WTC11 (cell line): ENCODE data around the gene PHC1.

Source experiments
- ATF1 ChIP-seq: sonication (generic); formaldehyde crosslinking; IDR thresholded peaks from 2 replicates; pipeline ENCODE4 v1.8.1; 2023; ENCODE audit warnings: mild to moderate bottlenecking, moderate library complexity, missing genetic modification reagents
- NR1H2 ChIP-seq: sonication (generic); formaldehyde crosslinking; IDR thresholded peaks from 2 replicates; pipeline ENCODE4 v1.9.0; 2021; ENCODE audit warnings: mild to moderate bottlenecking, moderate library complexity, missing genetic modification reagents
- SMAD3 ChIP-seq: sonication (generic); formaldehyde crosslinking; IDR thresholded peaks from 2 replicates; pipeline ENCODE4 v1.8.0; 2022; ENCODE audit warnings: missing genetic modification reagents, mild to moderate bottlenecking, borderline replicate concordance
- ZBTB21 ChIP-seq: sonication (generic); formaldehyde crosslinking; IDR thresholded peaks from 2 replicates; pipeline ENCODE4 v1.8.1; 2023; ENCODE audit warnings: mild to moderate bottlenecking, missing genetic modification reagents, borderline replicate concordance
- ZNF423 ChIP-seq: fragments of 250-450 bp; sonication (Bioruptor Pico); IDR thresholded peaks from 2 replicates; pipeline ENCODE4 v2.1.2; 2022; ENCODE audit warnings: mild to moderate bottlenecking, moderate library complexity
- TF ChIP-seq, protein P1 (sequence below): fragments of 200-600 bp; IDR thresholded peaks from 2 replicates; pipeline ENCODE4 v1.8.0; 2022; ENCODE audit warnings: antibody characterized with exemption
- TF ChIP-seq, protein P2 (sequence below): sonication (generic); formaldehyde crosslinking; IDR thresholded peaks from 2 replicates; pipeline ENCODE4 v1.8.1; 2023; ENCODE audit warnings: mild to moderate bottlenecking, missing genetic modification reagents, moderate library complexity
- TF ChIP-seq, protein P3 (sequence below): sonication (generic); formaldehyde crosslinking; IDR thresholded peaks from 2 replicates; pipeline ENCODE4 v1.8.1; 2023; ENCODE audit warnings: mild to moderate bottlenecking, moderate library complexity, missing genetic modification reagents
- TF ChIP-seq, protein P4 (sequence below): sonication (generic); formaldehyde crosslinking; IDR thresholded peaks from 2 replicates; pipeline ENCODE4 v1.8.1; 2022; ENCODE audit warnings: mild to moderate bottlenecking, missing genetic modification reagents, moderate library complexity, borderline replicate concordance

DNA sequence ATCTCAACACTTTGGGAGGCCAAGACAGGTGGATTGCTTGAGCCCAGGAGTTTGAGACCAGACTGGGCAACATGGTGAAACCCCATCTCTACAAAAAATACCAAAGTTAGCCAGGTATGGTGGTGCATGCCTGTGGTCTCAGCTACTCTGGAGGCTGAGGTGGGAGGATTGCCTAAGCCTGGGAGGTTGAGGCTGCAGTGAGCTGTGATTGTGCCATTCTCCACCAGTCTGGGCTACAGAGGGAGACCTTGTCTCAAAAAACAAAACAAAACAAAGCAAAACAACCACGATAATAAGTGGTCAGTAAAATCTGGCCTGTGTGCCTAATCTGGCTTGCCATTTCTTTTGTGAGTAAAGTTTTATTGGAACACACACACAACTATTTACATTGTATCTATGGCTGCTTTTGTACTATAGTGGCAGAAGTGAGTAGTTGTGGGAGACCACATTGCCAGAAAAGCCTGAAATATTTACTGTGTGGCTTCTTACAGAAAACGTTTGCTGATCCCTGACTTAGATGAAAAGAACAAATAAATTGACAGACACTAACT is 55.6 kb downstream of the PHC1 start:
- TF ChIP-seq, protein P1, sequence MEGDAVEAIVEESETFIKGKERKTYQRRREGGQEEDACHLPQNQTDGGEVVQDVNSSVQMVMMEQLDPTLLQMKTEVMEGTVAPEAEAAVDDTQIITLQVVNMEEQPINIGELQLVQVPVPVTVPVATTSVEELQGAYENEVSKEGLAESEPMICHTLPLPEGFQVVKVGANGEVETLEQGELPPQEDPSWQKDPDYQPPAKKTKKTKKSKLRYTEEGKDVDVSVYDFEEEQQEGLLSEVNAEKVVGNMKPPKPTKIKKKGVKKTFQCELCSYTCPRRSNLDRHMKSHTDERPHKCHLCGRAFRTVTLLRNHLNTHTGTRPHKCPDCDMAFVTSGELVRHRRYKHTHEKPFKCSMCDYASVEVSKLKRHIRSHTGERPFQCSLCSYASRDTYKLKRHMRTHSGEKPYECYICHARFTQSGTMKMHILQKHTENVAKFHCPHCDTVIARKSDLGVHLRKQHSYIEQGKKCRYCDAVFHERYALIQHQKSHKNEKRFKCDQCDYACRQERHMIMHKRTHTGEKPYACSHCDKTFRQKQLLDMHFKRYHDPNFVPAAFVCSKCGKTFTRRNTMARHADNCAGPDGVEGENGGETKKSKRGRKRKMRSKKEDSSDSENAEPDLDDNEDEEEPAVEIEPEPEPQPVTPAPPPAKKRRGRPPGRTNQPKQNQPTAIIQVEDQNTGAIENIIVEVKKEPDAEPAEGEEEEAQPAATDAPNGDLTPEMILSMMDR: no peak
- TF ChIP-seq, protein P2, sequence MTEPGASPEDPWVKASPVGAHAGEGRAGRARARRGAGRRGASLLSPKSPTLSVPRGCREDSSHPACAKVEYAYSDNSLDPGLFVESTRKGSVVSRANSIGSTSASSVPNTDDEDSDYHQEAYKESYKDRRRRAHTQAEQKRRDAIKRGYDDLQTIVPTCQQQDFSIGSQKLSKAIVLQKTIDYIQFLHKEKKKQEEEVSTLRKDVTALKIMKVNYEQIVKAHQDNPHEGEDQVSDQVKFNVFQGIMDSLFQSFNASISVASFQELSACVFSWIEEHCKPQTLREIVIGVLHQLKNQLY (CRISPR knock-in tag): no peak
- TF ChIP-seq, protein P3, sequence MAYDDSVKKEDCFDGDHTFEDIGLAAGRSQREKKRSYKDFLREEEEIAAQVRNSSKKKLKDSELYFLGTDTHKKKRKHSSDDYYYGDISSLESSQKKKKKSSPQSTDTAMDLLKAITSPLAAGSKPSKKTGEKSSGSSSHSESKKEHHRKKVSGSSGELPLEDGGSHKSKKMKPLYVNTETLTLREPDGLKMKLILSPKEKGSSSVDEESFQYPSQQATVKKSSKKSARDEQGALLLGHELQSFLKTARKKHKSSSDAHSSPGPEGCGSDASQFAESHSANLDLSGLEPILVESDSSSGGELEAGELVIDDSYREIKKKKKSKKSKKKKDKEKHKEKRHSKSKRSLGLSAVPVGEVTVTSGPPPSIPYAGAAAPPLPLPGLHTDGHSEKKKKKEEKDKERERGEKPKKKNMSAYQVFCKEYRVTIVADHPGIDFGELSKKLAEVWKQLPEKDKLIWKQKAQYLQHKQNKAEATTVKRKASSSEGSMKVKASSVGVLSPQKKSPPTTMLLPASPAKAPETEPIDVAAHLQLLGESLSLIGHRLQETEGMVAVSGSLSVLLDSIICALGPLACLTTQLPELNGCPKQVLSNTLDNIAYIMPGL (CRISPR knock-in tag): no peak
- TF ChIP-seq ATF1 (CRISPR knock-in tag) (no peak), ZNF423 (CRISPR knock-in tag) (no peak), SMAD3 (no peak), ZBTB21 (CRISPR knock-in tag) (no peak), NR1H2 (no peak)
- TF ChIP-seq, protein P4, sequence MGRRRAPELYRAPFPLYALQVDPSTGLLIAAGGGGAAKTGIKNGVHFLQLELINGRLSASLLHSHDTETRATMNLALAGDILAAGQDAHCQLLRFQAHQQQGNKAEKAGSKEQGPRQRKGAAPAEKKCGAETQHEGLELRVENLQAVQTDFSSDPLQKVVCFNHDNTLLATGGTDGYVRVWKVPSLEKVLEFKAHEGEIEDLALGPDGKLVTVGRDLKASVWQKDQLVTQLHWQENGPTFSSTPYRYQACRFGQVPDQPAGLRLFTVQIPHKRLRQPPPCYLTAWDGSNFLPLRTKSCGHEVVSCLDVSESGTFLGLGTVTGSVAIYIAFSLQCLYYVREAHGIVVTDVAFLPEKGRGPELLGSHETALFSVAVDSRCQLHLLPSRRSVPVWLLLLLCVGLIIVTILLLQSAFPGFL (CRISPR knock-in tag): no peak
